ENCODE data around the gene FRMD5. TPM values are rescaled to one million over a fixed set of nuclear protein-coding genes. Genes with fewer than 3 reads are reported as not detected.

Gene FRMD5
- total RNA-seq, 1 experiment from 2014 or later: 27.2 TPM

DNA sequence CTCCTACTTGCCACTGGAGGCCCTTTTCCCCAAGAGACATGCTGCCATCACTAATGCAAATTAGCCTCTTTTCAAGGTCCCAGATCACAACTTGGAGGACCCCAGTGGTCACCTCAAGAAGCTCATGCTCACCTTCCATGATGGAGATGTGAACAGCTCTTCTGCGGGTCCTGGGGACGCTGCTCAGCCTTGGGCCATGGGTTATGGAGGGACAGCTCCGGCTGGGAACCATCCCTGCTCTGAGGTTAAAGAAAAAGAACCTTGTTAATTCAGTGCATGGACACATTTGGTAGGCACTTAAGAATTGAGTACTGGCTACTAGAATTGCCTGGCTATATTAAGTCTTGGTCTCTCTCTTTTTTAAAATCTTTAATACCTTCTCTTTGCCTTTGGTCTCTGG, 311.5 kb downstream of the FRMD5 start (continued):
- TF ChIP-seq EZH2phosphoT487 (IDR thresholded peaks at IDR 0.05; ENCODE audit: borderline replicate concordance): no peak
- no peak for TF ChIP-seq ZNF274 (IDR thresholded peaks at IDR 0.05; ENCODE audit: low read depth, low read length)
- no peak for TF ChIP-seq SP1 (IDR thresholded peaks at IDR 0.05; ENCODE audit: low read depth)
- TF ChIP-seq CEBPB (IDR thresholded peaks at IDR 0.05; ENCODE audit: low read depth): no peak

DNA sequence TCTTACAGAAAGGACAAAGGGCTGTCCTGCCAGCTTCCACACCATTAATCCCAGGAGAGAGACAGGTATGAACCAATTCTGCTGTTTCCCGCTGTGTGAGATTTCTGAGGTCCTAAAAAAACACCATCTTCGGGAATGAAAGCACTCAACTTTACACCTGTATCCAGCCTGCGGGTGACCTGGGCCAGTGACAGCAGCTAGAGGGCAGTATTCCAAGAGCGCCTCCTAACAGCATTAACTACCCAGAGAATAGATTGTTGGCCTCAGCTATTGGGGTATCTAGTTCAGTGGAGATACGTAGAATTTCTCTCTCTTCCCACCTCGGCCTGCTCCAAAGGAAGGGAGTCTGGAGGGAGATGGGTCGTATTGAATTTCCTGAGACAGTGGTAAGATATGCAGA, 313.1 kb downstream of the FRMD5 start:
- no peaks in the 10 kb centered on the region for H3K9me3 ChIP-seq (ENCODE audit: control insufficient read depth in 1 of 2, insufficient read depth in 1 of 2, low read depth in 1 of 2, low read length in 2 of 2)
- H3K4me3 ChIP-seq (replicated peaks in 1 of 2; ENCODE audit: low read depth in 1 of 2, low read length in 2 of 2): no peak overlapping the region
- RAD21 ChIA-PET (ENCODE audit: low non-redundant PET in 1 of 2, low total read pairs in 2 of 2, uncharacterized antibody in 2 of 2, unreplicated experiment in 2 of 2): no interaction called here
- H3K36me3 ChIP-seq (ENCODE audit: control insufficient read depth in 1 of 2, insufficient read depth in 2 of 2, low read length in 2 of 2): peaks cover 9 to 12% of the 10 kb centered on the region in 2 experiments; a peak in 3 of 4 replicates
- H3K79me2 ChIP-seq (ENCODE audit: insufficient read depth, low read length): no peaks in the 10 kb centered on the region
- H3K4me1 ChIP-seq (ENCODE audit: control insufficient read depth in 1 of 2, insufficient read depth in 2 of 2, low read length in 2 of 2): no peaks in the 10 kb centered on the region
- no TSS peak for BruUV-seq (replicated peaks)
- H3K27ac ChIP-seq (ENCODE audit: low read depth, low read length): no peak overlapping the region
- POLR2A ChIA-PET: no interaction called here
- H3K9me2 ChIP-seq (ENCODE audit: insufficient read depth): no peaks in the 10 kb centered on the region
- TF ChIP-seq CBX3 (IDR thresholded peaks at IDR 0.05; ENCODE audit: low read depth): no peak
- no peak for TF ChIP-seq POLR2AphosphoS5 (IDR thresholded peaks at IDR 0.05; ENCODE audit: low read depth, low read length)
- peak; percentile 45 for TF ChIP-seq RAD21 (IDR thresholded peaks at IDR 0.05; ENCODE audit: low read depth)
- TF ChIP-seq, protein P1, sequence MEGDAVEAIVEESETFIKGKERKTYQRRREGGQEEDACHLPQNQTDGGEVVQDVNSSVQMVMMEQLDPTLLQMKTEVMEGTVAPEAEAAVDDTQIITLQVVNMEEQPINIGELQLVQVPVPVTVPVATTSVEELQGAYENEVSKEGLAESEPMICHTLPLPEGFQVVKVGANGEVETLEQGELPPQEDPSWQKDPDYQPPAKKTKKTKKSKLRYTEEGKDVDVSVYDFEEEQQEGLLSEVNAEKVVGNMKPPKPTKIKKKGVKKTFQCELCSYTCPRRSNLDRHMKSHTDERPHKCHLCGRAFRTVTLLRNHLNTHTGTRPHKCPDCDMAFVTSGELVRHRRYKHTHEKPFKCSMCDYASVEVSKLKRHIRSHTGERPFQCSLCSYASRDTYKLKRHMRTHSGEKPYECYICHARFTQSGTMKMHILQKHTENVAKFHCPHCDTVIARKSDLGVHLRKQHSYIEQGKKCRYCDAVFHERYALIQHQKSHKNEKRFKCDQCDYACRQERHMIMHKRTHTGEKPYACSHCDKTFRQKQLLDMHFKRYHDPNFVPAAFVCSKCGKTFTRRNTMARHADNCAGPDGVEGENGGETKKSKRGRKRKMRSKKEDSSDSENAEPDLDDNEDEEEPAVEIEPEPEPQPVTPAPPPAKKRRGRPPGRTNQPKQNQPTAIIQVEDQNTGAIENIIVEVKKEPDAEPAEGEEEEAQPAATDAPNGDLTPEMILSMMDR (IDR thresholded peaks at IDR 0.05 in 2 of 3, conservative IDR thresholded peaks at IDR 0.05 in 1 of 3; ENCODE audit: borderline replicate concordance in 1 of 3, insufficient read depth in 1 of 3, low read depth in 2 of 3, low read length in 2 of 3): peak; percentile 52 to 84 (median 81); a peak in 5 of 6 replicates
- DNase-seq (ENCODE audit: low read depth, low spot score) (no peak), ATAC-seq (peak; percentile 73)
- no peaks in the 10 kb centered on the region for H3K27me3 ChIP-seq (ENCODE audit: insufficient read depth, low read length)
- H2AFZ ChIP-seq (ENCODE audit: low read depth, low read length, poor library complexity, severe bottlenecking): no peak overlapping the region
- CTCF ChIA-PET: interaction anchor here (0.7 to 1.7 kb wide), 7 partner anchors 9 to 342 kb away, joined by 3 to 5 read pairs (median 3); no protein-coding TSS in a partner anchor
- H4K20me1 ChIP-seq (ENCODE audit: insufficient read depth): peaks cover 3% of the 10 kb centered on the region; the same call in 1 of the 2 replicates
- no peak overlapping the region for H3K4me2 ChIP-seq (ENCODE audit: low read length)
- no peak overlapping the region for H3K9ac ChIP-seq (ENCODE audit: low read length)
- intact Hi-C loops (cut with micrococcal nuclease): no loop called here
